ENCODE results near the gene WNT2.

WNT2 gene

GRCh38 chr7:117346161-117346560, 23.3 kb upstream of the WNT2 start:
- TF ChIP-seq FOXP2 (optimal IDR thresholded peaks at IDR 0.05; ENCODE audit: control extremely low read depth, extremely low read length, insufficient read depth): no peak
- TF ChIP-seq EZH2 (IDR thresholded peaks at IDR 0.05): no peak
- TF ChIP-seq POLR2AphosphoS5 (IDR thresholded peaks at IDR 0.05; ENCODE audit: borderline replicate concordance, low read depth, low read length): no peak
- no peak overlapping the region for H3K27ac ChIP-seq
- DNase-seq (ENCODE audit: low read depth, low spot score): no peak

DNA sequence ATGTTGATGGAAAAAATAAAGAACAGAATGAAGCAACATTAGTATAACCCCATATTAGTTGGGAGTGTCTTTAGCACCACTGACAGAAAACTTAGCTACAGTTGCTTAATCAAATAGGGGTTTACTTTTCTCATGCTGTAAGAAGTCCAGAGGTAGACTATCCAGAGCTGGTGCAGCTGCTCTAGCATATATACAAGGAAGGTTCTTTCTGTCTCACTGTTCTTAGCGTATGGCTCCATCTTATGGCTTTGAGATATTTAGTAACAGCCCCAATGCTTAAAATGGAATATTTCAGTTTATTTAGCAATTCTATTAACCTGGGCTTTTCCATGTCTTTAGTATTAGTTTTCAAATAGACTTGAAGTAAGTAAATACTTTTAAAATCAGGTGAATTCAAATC, 15.2 kb upstream of the WNT2 start:
- H3K36me3 ChIP-seq (ENCODE audit: insufficient read depth, low read length): no peaks in the 10 kb centered on the region
- no peak for DNase-seq (ENCODE audit: low read depth, low spot score)
- no peak overlapping the region for H3K27ac ChIP-seq
- TF ChIP-seq EZH2 (IDR thresholded peaks at IDR 0.05) (no peak), POLR2AphosphoS5 (IDR thresholded peaks at IDR 0.05; ENCODE audit: borderline replicate concordance, low read depth, low read length) (no peak), FOXP2 (optimal IDR thresholded peaks at IDR 0.05; ENCODE audit: control extremely low read depth, extremely low read length, insufficient read depth) (no peak)
- no peak overlapping the region for H3K9ac ChIP-seq (ENCODE audit: insufficient read length)
- H3K9me3 ChIP-seq (ENCODE audit: low read depth, low read length): no peaks in the 10 kb centered on the region
- no peak overlapping the region for H3K4me3 ChIP-seq

More at GRCh38 chr7:117346161-117346560, 23.3 kb upstream of the WNT2 start:
- Histone ChIP-seq H3K4me3 (no peak overlapping the region), H3K9me3 (ENCODE audit: low read depth, low read length) (no peaks in the 10 kb centered on the region), H3K36me3 (ENCODE audit: insufficient read depth, low read length) (no peaks in the 10 kb centered on the region), H3K9ac (ENCODE audit: insufficient read length) (no peak overlapping the region)

DNA sequence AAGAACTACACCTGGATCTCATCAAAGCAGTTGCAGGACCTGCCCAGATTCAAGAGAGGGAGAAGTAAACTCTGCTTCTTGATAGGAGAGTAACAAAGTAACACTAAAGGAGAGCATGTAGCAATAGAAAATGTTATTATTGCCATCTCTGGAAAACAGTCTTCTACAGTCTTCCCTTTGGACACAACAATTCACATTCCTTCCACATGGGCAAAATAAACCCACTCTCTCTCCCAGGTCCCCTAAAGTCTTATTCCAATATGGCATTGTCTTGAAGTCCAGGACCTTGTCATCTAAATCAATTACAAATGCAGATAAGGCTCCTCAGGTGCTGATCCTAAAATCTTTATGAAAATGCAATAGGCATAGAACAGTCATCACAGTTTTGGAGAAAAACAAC, 10.3 kb upstream of the WNT2 start:
- TF ChIP-seq EZH2 (IDR thresholded peaks at IDR 0.05) (no peak), FOXP2 (optimal IDR thresholded peaks at IDR 0.05; ENCODE audit: control extremely low read depth, extremely low read length, insufficient read depth) (no peak), POLR2AphosphoS5 (IDR thresholded peaks at IDR 0.05; ENCODE audit: borderline replicate concordance, low read depth, low read length) (no peak)
- no peak overlapping the region for H3K9ac ChIP-seq (ENCODE audit: insufficient read length)
- H3K36me3 ChIP-seq (ENCODE audit: insufficient read depth, low read length): no peaks in the 10 kb centered on the region
- H3K4me3 ChIP-seq: no peak overlapping the region
- DNase-seq (ENCODE audit: low read depth, low spot score): no peak
- no peaks in the 10 kb centered on the region; the same call in 1 of the 2 replicates for H3K9me3 ChIP-seq (ENCODE audit: low read depth, low read length)
- no peak overlapping the region for H3K27ac ChIP-seq

GRCh38 chr7:117332031-117332430, 9.2 kb upstream of the WNT2 start:
- Histone ChIP-seq H3K9ac (ENCODE audit: insufficient read length) (no peak overlapping the region), H3K4me3 (no peak overlapping the region), H3K36me3 (ENCODE audit: insufficient read depth, low read length) (no peaks in the 10 kb centered on the region), H3K9me3 (ENCODE audit: low read depth, low read length) (peaks cover 5% of the 10 kb centered on the region; the same call in 1 of the 2 replicates), H3K27ac (no peak overlapping the region)
- TF ChIP-seq EZH2 (IDR thresholded peaks at IDR 0.05) (no peak), POLR2AphosphoS5 (IDR thresholded peaks at IDR 0.05; ENCODE audit: borderline replicate concordance, low read depth, low read length) (no peak), FOXP2 (optimal IDR thresholded peaks at IDR 0.05; ENCODE audit: control extremely low read depth, extremely low read length, insufficient read depth) (no peak)
- no peak for DNase-seq (ENCODE audit: low read depth, low spot score)

GRCh38 chr7:117325836-117326235, 3.0 kb upstream of the WNT2 start:
- DNase-seq (ENCODE audit: low read depth, low spot score): no peak
- Histone ChIP-seq H3K27ac (no peak overlapping the region), H3K9ac (ENCODE audit: insufficient read length) (no peak overlapping the region), H3K36me3 (ENCODE audit: insufficient read depth, low read length) (no peaks in the 10 kb centered on the region), H3K4me3 (no peak overlapping the region), H3K9me3 (ENCODE audit: low read depth, low read length) (peaks cover 5% of the 10 kb centered on the region; the same call in 1 of the 2 replicates)
- TF ChIP-seq FOXP2 (optimal IDR thresholded peaks at IDR 0.05; ENCODE audit: control extremely low read depth, extremely low read length, insufficient read depth): no peak
- TF ChIP-seq POLR2AphosphoS5 (IDR thresholded peaks at IDR 0.05; ENCODE audit: borderline replicate concordance, low read depth, low read length): no peak
- no peak for TF ChIP-seq EZH2 (IDR thresholded peaks at IDR 0.05)

DNA sequence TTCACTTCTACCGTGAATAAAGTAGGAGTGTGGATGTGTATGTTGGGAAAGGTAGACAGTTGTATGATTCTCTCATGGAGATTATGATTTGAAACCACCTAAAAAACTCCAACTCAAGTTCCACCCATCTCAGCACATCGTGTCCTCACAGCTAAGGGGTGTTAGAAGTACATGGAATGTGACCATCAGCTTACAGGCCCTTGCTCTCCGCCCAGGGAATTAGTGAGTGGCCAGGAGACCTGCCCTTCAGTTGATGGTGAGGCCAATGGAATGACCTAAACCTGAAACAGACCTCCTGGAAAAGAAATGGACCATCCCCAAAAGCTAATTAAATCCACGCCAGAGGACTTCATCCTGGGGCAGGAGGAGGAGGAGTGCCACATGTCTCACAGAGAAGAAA, 2.1 kb upstream of the WNT2 start:
- Histone ChIP-seq H3K9ac (ENCODE audit: insufficient read length) (no peak overlapping the region), H3K36me3 (ENCODE audit: insufficient read depth, low read length) (no peaks in the 10 kb centered on the region), H3K27ac (no peak overlapping the region), H3K4me3 (no peak overlapping the region), H3K9me3 (ENCODE audit: low read depth, low read length) (peaks cover 5% of the 10 kb centered on the region; the same call in 1 of the 2 replicates)
- TF ChIP-seq FOXP2 (optimal IDR thresholded peaks at IDR 0.05; ENCODE audit: control extremely low read depth, extremely low read length, insufficient read depth) (no peak), POLR2AphosphoS5 (IDR thresholded peaks at IDR 0.05; ENCODE audit: borderline replicate concordance, low read depth, low read length) (no peak), EZH2 (IDR thresholded peaks at IDR 0.05) (no peak)
- no peak for DNase-seq (ENCODE audit: low read depth, low spot score)

- Histone ChIP-seq H3K9ac (ENCODE audit: insufficient read length) (no peak overlapping the region), H3K4me3 (peak overlapping the region; percentile 80), H3K36me3 (ENCODE audit: insufficient read depth, low read length) (no peaks in the 10 kb centered on the region), H3K9me3 (ENCODE audit: low read depth, low read length) (peaks cover 5% of the 10 kb centered on the region; the same call in 1 of the 2 replicates), H3K27ac (no peak overlapping the region)
- TF ChIP-seq EZH2 (IDR thresholded peaks at IDR 0.05): no peak
- no peak for DNase-seq (ENCODE audit: low read depth, low spot score)
Observed at GRCh38 chr7:117323851-117324711, 1.2 kb upstream of the WNT2 start.

DNA sequence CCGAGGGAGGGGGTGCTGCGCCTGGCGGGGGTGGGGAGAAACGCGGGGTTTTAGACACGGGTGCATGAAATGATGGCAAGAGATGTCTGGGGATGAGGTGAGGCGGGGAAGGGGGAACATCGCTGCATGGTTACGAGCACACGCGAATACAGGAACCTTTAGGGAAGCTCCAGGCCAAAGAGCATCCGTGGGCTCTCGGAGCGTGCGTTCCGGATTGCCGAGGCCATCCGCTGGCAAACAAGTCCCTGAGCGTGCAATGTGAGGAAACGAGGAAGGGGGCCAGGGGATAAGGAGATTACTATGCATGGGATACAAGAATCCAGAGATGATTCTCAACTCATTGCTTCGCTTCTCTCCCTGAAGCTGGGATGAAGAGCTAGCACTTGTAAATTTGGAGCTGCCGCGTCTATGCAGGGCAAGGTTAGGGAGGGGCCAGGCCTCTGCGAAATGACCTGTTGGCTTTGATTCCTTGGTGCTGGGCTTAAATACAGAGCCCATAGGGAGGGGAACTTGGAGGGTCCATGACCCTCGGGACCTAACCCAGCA, 520 bp upstream of the WNT2 start:
- DNase-seq (ENCODE audit: low read depth, low spot score): peak; percentile 24
- Histone ChIP-seq H3K27ac (no peak overlapping the region), H3K4me3 (peak overlapping the region; percentile 80), H3K9ac (ENCODE audit: insufficient read length) (no peak overlapping the region), H3K9me3 (ENCODE audit: low read depth, low read length) (peaks cover 5% of the 10 kb centered on the region; the same call in 1 of the 2 replicates), H3K36me3 (ENCODE audit: insufficient read depth, low read length) (no peaks in the 10 kb centered on the region)
- TF ChIP-seq POLR2AphosphoS5 (IDR thresholded peaks at IDR 0.05; ENCODE audit: borderline replicate concordance, low read depth, low read length) (no peak), EZH2 (IDR thresholded peaks at IDR 0.05) (no peak), FOXP2 (optimal IDR thresholded peaks at IDR 0.05; ENCODE audit: control extremely low read depth, extremely low read length, insufficient read depth) (no peak)
